ENCODE measurements around the gene CEP112. TPM values are rescaled to one million over a fixed set of nuclear protein-coding genes. Genes with fewer than 3 reads are reported as not detected.

Gene CEP112
- 5.6 to 7.7 TPM (median 6.8 TPM) in 5 replicates for total RNA-seq (2022; extraction: Qiagen RNA extraction; ENCODE audit: low read depth)

DNA sequence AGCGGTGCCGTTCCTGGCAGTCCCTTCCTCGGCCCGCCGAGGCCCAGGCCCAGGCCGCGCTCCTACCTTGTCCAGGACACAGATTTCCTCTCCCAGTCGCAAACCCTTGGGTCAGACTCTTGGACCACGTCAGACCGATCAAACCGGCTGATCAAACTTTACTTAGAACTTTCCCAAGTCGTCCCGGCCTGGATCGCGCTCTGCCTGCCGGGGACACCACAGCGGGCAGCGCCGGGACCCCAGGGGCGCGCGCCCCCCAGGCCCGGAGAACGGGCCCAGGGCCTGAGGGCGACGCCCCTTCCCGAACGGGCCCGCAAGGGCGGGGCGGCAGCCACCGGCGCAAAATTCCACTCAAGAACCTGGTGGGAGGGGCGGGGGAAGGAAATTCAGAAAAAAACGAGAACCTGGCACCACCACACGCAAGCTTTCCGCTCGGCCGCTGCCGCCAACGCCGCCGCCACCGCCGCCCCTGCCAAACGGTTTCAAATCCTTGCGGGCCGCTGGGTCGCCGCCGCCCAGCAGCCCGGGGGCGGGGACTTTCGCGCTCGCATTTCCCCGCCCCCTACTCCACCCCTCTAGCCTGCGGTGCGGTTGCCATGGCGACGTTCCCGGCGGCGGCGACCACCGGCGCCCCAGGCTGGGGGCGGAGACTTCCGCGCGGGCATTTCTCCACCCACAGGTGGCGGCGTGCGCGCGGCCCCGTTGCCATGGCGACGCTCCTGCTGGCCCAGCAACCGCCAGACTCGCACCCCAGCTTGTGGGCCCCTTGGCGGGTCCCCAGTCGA lies at the start of gene CEP112:
CEP112 (minus strand) TSS at position 541 of the 785 bp plus-strand sequence.

DNA sequence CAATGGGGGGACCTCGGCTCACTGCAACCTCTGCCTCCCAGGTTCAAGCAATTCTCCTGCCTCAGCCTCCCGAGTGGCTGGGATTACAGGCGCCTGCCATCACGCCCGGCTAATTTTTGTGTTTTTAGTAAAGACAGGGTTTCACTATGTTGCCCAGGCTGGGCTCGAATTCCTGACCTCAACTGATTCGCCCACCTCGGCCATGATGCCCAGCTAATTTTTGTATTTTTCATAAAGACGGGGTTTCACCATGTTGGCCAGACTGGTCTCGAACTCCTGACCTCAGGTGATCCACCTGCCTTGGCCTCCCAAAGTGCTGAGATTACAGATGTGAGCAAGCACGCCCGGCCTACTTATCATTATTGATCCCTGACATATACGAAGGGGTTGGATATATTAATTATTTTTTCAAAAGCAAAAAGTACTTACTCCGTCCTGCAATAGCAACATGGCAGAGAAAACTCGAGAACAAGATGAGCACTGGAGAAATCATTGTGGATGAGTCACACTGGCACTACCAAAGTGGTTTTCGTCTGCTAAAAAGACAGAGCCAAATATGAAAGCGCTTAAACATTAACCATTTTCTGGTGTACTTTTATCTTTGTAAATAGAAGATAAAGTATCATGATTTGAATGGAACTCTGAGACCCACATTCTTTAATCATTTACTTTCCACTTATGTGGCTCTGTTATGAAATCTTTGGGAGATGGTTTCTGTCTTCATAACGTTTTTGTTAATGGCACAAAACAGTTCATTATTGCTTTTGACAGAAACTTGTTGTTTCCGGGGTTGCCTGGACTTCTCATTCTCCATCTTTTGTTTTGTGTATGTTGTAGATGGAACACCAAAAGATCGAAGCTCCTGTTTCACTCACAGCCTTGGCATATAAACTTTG lies 37.2 kb upstream of the CEP112 start, which contains the start of gene APOH:
APOH (minus strand) TSS at position 529 of the 896 bp plus-strand sequence; CDS start at position 493, 36 bp downstream.

Other genes with a start within 250 kb of the CEP112 start
- gene APOH, start 37.3 kb upstream of the CEP112 start, total RNA-seq (2022; extraction: Qiagen RNA extraction; ENCODE audit: low read depth): 3.3 to 6.4 TPM (median 5.2 TPM) in 5 replicates
- gene PRKCA, start 110.5 kb upstream of the CEP112 start, total RNA-seq (2022; extraction: Qiagen RNA extraction; ENCODE audit: low read depth): 36.2 to 46.2 TPM (median 43.7 TPM) in 5 replicates

Data from A549 treated with CpdA at 1 μM for 4 hours (cell line).